GM06990 (cell line): ENCODE measurements around the gene AXIN1.

ENCODE experiments used
- DNase-seq: peaks from one replicate; pipeline ENCODE4 v3.0.0-alpha.2; 2011; ENCODE audit not compliant: insufficient read length; ENCODE audit errors: extremely low read depth
- H3K27me3 ChIP-seq: replicated peaks from 2 replicates; pipeline ENCODE4 v1.6.0; 2011; ENCODE audit warnings: low read length; ENCODE audit not compliant: control insufficient read depth, insufficient read depth
- H3K36me3 ChIP-seq: 2 replicates; pipeline ENCODE4 v1.5.1; 2011; ENCODE audit warnings: low read length; ENCODE audit not compliant: control insufficient read depth, insufficient read depth
- H3K4me3 ChIP-seq: replicated peaks from 2 replicates; pipeline ENCODE4 v1.5.1; 2011; ENCODE audit warnings: low read depth, mild to moderate bottlenecking, control low read depth, low read length
- TF ChIP-seq, protein P1 (sequence below): IDR thresholded peaks from 2 replicates; pipeline ENCODE4 v1.5.1; 2011; ENCODE audit warnings: low read length, control low read depth, mild to moderate bottlenecking, inconsistent platforms; ENCODE audit not compliant: insufficient read depth, poor library complexity, severe bottlenecking

AXIN1 gene

DNA sequence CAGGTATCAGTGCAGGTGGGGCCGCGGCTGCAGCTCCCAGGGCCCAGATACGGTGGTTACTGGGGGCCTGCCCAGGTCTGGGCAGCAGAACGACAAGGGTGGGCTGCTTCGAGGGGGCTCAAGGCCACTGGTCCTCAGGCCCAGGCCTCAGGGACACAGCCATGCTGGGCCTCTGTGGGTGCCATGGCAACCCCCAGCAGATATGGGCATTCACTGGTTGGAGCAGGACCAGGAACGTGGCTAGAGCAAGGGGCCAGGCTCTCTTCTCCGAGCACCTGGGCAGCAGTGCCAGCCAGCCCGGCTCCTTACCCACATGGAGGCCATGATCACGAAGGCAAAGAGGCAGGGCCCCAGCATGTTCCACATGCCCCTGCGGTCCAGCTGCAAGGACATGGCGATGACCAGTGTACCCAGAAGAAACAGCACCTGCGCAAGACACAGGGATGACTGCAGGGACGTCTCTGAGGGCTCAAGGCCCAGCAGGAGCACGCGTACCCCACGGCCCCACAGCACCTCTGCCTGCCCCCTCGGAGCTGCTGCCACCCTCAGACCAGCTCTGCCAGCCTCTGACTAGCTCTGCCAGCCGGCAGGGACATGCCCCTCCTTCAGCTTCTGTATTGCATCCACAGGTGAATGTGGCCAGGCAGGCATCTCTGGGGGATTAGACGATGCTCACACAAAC lies 19.9 kb upstream of the AXIN1 start:
- TF ChIP-seq, protein P1, sequence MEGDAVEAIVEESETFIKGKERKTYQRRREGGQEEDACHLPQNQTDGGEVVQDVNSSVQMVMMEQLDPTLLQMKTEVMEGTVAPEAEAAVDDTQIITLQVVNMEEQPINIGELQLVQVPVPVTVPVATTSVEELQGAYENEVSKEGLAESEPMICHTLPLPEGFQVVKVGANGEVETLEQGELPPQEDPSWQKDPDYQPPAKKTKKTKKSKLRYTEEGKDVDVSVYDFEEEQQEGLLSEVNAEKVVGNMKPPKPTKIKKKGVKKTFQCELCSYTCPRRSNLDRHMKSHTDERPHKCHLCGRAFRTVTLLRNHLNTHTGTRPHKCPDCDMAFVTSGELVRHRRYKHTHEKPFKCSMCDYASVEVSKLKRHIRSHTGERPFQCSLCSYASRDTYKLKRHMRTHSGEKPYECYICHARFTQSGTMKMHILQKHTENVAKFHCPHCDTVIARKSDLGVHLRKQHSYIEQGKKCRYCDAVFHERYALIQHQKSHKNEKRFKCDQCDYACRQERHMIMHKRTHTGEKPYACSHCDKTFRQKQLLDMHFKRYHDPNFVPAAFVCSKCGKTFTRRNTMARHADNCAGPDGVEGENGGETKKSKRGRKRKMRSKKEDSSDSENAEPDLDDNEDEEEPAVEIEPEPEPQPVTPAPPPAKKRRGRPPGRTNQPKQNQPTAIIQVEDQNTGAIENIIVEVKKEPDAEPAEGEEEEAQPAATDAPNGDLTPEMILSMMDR: no peak

GRCh38 chr16:371515-372301 lies 19.2 kb upstream of the AXIN1 start:
- H3K27me3 ChIP-seq: no peaks in the 10 kb centered on the region
- peaks cover 50% of the 10 kb centered on the region for H3K36me3 ChIP-seq
- TF ChIP-seq, protein P1: no peak
- no peak overlapping the region for H3K4me3 ChIP-seq
- no peak for DNase-seq

More for the DNA sequence above, 19.9 kb upstream of the AXIN1 start:
- Histone ChIP-seq H3K27me3 (no peaks in the 10 kb centered on the region), H3K36me3 (peaks cover 47% of the 10 kb centered on the region), H3K4me3 (no peak overlapping the region)
- no peak for DNase-seq

GRCh38 chr16:370979-371514 lies 18.5 kb upstream of the AXIN1 start:
- H3K36me3 ChIP-seq: peaks cover 51% of the 10 kb centered on the region
- TF ChIP-seq, protein P1: no peak
- peak overlapping the region; percentile 10 for H3K4me3 ChIP-seq
- DNase-seq: no peak
- no peaks in the 10 kb centered on the region for H3K27me3 ChIP-seq

DNA sequence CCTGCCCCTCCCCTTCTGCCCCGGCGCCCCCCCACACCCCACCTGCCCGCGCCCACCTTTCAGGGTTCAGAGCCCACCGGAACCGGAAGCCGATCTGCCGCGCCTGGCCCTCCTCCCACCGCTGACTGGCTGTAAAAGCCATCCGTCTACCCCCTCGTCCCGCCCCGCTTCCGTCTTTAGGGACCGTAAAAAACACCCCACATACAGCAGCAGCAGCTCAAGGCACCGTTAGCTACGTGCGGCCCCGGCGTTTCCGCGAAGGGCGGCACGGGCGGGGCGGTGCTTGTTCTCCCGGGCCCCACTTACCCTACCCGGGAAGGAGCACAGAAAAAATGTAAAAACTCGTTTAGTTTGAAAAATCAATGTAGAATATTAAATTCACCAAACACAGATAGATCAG lies 17.9 kb upstream of the AXIN1 start, which contains the start of gene MRPL28:
MRPL28 (minus strand) TSS at position 96 of the 400 bp plus-strand sequence. CDS start 320 bp downstream, outside the sequence.
- Histone ChIP-seq H3K27me3 (no peaks in the 10 kb centered on the region), H3K4me3 (peak within 1 kb of the TSS; percentile 56), H3K36me3 (peaks cover 49% of the 10 kb centered on the region)
- peak; percentile 94 for DNase-seq
- TF ChIP-seq, protein P1: no peak

- TF ChIP-seq, protein P1: no peak
- Histone ChIP-seq H3K36me3 (peaks cover 47% of the 10 kb centered on the region), H3K4me3 (peak overlapping the region; percentile 56), H3K27me3 (no peaks in the 10 kb centered on the region)
- DNase-seq: no peak
Measured at GRCh38 chr16:369866-370436, 17.4 kb upstream of the AXIN1 start.
